GM10248 (cell line): ENCODE data around the gene KIF13A.

Experiments used
- CTCF ChIA-PET: fragments of 300-600 bp; sonication (Branson Sonifier 250); formaldehyde crosslinking; extraction: SDS; loops from one replicate; lab custom pipeline; 2021; ENCODE audit warnings: antibody characterized with exemption; lab: Yijun Ruan, JAX
- POLR2A ChIA-PET: fragments of 350-650 bp; sonication (Branson Sonifier 250); formaldehyde crosslinking; extraction: SDS; loops from one replicate; lab custom pipeline; 2020; ENCODE audit warnings: antibody characterized with exemption; lab: Yijun Ruan, JAX
- DNase-seq: peaks from one replicate; pipeline ENCODE4 v3.0.0; 2012; ENCODE audit errors: extremely low spot score
- TF ChIP-seq, protein P1 (sequence below): IDR thresholded peaks from 2 replicates; pipeline ENCODE4 v1.5.1; 2012; ENCODE audit warnings: mild to moderate bottlenecking, low read depth; ENCODE audit errors: extremely low read depth, missing control alignments, control extremely low read depth

KIF13A gene

DNA sequence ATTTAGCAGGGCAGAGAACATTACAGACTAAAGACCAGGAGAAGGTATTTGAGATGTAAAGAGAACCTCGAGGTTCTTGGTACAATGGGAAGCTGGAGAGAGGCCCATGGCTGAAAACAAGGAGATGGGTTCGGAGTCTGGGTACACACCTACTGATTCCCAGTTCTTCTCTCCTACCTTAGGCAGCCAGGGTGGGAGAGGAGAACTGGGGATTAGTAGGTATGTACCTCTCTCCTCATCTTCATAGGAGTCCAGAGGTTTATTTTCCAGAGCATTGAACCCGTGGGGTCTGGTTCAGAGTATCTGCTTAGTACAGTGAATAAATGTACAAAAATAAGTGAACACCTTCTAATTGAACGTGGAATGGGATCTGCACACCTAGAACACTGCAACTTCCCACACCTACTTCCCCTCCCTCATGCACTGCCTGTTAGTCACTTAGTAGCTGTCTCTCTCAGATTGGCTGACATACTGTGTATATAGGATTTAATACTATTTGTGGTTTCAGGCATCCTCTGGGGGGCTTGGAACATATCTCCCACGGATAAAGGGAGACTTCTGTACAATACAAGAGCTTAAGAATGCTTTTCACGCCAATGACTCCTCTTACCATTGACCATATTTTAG, 257.2 kb downstream of the KIF13A start:
- TF ChIP-seq, protein P1, sequence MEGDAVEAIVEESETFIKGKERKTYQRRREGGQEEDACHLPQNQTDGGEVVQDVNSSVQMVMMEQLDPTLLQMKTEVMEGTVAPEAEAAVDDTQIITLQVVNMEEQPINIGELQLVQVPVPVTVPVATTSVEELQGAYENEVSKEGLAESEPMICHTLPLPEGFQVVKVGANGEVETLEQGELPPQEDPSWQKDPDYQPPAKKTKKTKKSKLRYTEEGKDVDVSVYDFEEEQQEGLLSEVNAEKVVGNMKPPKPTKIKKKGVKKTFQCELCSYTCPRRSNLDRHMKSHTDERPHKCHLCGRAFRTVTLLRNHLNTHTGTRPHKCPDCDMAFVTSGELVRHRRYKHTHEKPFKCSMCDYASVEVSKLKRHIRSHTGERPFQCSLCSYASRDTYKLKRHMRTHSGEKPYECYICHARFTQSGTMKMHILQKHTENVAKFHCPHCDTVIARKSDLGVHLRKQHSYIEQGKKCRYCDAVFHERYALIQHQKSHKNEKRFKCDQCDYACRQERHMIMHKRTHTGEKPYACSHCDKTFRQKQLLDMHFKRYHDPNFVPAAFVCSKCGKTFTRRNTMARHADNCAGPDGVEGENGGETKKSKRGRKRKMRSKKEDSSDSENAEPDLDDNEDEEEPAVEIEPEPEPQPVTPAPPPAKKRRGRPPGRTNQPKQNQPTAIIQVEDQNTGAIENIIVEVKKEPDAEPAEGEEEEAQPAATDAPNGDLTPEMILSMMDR, result no peak
- ChIA-PET CTCF (interaction anchor here (0.7 to 1.8 kb wide), 3 partner anchors 9 to 20 kb away, joined by 3 to 4 read pairs (median 3); no protein-coding TSS in a partner anchor), POLR2A (no interaction called here)
- no peak for DNase-seq

DNA sequence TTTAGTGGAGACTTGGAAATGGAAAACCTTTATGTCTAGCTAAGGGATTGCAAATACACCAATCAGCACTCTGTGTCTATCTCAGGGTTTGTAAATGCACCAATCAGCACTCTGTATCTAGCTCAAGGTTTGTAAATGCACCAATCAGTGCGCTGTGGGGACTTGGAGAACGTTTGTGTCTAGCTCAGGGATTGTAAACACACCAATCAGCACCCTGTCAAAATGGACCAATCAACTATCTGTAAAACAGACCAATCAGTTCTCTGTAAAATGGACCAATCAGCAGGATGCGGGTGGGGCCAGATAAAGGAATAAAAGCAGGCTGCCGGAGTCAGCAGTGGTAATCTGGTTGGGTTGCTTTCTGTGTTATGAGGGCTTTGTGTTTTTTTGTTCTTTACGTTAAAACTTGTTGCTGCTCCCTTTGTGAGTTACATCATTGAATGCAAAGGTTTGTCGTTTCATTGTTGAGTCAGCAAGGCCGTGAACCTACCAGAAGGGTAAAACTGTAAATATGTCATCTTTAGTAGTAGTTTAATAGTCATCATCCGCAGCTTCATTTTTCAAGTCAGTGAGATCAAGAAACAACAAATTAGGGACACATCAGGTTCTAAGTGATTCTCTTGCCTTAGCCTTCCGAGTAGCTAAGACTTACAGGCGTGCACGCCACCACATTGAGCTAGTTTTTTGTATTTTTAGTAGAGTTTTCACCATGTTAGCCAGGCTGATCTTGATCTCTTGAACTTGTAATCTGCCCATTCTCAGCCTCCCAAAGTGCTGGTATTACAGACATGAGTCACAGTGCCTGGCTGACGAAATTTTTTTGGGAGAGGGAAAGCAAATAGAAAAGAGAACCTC, 258.0 kb downstream of the KIF13A start:
- ChIA-PET CTCF (interaction anchor here (0.7 to 1.8 kb wide), 4 partner anchors 9 to 21 kb away, joined by 3 to 4 read pairs (median 4); no protein-coding TSS in a partner anchor), POLR2A (no interaction called here)
- TF ChIP-seq, protein P1, result no peak
- DNase-seq, result no peak

DNA sequence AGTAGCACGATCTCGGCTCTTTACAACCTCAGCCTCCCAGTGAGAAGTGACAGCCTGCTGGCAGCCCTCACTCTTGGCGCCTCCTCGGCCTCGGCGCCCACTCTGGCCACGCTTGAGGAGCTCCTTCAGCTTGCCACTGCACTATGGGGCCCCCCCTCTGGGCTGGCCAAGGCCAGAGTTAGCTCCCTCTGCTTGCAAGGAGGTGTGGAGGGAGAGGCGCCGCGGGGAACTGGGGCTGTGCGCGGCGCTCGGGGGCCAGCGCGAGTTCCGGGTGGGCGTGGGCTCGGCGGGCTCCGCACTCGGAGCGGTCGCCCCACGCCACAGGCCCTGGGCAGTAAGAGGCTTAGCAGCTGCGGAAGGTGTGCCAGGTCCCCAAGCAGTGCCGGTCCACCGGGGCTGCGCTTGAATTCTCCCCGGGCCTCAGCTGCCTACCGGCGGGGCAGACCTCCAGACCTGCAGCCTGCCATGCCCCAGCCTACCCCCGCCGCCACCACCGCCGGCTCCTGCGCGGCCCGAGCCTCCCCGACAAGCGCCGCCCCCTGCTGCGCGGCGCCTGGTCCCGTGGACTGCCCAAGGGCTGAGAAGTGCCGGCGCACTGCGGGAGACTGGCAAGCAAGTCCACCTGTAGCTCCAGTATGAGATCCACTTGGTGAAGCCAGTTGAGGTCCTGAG, 258.7 kb downstream of the KIF13A start:
- TF ChIP-seq, protein P1, result no peak
- DNase-seq, result no peak
- POLR2A ChIA-PET, result no interaction called here
- CTCF ChIA-PET, result interaction anchor here (1.1 to 1.8 kb wide), 3 partner anchors 8 to 22 kb away, joined by 3 to 4 read pairs (median 4); no protein-coding TSS in a partner anchor

DNA sequence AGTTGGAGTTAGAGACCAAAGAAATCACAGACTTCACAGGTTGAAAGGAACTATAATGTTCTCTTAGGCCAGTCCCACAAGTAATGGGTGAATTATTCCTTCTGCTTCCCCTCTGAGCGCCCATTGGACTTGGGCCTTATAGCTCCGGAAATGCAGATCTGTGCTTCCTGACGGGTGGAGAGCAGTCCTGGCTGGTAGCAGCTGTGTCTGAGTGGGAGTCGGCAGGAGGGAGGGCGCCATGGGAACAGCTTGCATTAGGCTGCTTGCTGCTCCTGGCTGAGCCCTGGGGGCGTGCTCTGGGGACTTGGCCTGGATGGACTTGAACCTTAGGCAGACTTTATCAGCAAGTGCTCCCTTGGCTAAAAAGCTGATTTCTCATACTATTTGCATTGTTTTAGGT, 262.4 kb downstream of the KIF13A start:
- no peak for DNase-seq
- POLR2A ChIA-PET, result no interaction called here
- TF ChIP-seq, protein P1, result no peak
- CTCF ChIA-PET, result interaction anchor here (2.0 kb wide), 1 partner anchor 9 kb away, joined by 4 read pairs; no protein-coding TSS in a partner anchor

DNA sequence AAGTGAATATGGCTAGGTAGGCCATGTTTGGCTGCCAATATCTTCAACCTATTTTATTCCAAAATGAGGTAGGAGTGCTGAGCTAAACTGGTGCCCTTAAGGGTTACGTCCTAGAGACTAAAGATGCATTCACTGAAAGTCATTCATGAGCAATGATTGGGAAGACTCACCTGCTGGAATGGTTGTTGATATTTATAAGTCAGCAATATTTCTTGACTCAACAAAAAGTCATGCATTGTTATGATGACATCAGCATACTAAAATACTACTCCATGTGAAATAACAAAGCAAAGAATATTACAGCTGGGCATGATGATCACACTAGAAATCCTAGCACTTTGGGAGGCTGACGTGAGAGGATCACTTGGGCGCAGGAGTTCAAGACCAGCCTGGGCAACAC, 263.1 kb downstream of the KIF13A start:
- CTCF ChIA-PET, result interaction anchor here (0.9 to 2.0 kb wide), 2 partner anchors 9 to 10 kb away, joined by 3 to 4 read pairs; no protein-coding TSS in a partner anchor
- TF ChIP-seq, protein P1, result no peak
- POLR2A ChIA-PET, result no interaction called here
- no peak for DNase-seq

DNA sequence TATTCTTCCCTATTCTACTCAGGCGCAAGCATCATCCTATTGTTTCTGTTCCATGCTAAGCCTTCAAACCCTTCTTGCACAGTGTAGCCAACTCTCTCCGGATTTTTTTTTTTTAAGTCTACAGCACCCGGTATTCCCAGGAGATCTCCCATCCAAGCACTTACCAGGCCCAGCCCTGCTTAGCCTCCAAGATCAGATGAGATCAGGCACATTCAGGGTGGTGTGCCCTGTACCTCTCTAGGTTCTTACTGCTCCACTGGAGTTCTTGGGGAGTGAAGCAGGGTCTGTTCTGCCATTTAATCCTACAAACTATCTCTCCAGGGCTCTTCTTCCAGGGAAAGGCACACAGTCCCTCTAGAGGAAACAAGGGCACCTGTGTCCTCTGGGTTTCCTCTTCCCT, 265.8 kb downstream of the KIF13A start:
- ChIA-PET CTCF (interaction anchor here (0.9 to 1.8 kb wide), 3 partner anchors 8 to 67 kb away, joined by 3 read pairs; no protein-coding TSS in a partner anchor), POLR2A (no interaction called here)
- DNase-seq, result no peak
- TF ChIP-seq, protein P1, result no peak
